Measurements from ENCODE around the gene HNRNPC.

- TF ChIP-seq, protein P1, sequence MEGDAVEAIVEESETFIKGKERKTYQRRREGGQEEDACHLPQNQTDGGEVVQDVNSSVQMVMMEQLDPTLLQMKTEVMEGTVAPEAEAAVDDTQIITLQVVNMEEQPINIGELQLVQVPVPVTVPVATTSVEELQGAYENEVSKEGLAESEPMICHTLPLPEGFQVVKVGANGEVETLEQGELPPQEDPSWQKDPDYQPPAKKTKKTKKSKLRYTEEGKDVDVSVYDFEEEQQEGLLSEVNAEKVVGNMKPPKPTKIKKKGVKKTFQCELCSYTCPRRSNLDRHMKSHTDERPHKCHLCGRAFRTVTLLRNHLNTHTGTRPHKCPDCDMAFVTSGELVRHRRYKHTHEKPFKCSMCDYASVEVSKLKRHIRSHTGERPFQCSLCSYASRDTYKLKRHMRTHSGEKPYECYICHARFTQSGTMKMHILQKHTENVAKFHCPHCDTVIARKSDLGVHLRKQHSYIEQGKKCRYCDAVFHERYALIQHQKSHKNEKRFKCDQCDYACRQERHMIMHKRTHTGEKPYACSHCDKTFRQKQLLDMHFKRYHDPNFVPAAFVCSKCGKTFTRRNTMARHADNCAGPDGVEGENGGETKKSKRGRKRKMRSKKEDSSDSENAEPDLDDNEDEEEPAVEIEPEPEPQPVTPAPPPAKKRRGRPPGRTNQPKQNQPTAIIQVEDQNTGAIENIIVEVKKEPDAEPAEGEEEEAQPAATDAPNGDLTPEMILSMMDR (IDR thresholded peaks at IDR 0.05): no peak
- no peak for TF ChIP-seq POLR2A (IDR thresholded peaks at IDR 0.05)
Observed at GRCh38 chr14:21311614-21312013, 42.4 kb upstream of the HNRNPC start.
